GM21737 (cell line): ENCODE measurements around the gene SLC26A8.
"Not testable (repeated sequence)": the region's sequence is repeated elsewhere in the genome, so short reads cannot be mapped to it uniquely, and the experiment has no call there.

Experiments
- ATAC-seq: cut with Tn5 transposase; IDR thresholded peaks from one replicate; pipeline ENCODE4 v1.9.1; 2021; ENCODE audit warnings: mild to moderate bottlenecking, moderate library complexity; ENCODE audit not compliant: unreplicated experiment

SLC26A8 gene

DNA sequence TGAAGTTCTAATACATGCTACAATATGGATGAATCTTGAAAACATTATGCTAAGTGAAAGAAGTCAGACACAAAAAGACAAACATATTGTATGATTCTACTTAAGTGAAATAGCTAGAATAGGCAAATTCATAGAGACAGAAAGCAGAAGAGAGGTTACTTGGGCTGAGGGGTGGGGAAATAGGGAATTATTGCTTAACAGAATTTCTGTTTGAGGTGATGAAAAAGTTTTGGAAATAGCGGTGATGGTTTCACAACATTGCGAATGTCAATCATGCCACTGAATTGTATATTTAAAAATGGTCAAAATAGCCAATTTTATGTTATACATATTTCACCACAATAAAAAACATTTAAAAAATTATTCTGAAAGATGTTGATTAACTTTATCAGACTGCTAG lies 6.1 kb downstream of the SLC26A8 start:
- no peak for ATAC-seq

DNA sequence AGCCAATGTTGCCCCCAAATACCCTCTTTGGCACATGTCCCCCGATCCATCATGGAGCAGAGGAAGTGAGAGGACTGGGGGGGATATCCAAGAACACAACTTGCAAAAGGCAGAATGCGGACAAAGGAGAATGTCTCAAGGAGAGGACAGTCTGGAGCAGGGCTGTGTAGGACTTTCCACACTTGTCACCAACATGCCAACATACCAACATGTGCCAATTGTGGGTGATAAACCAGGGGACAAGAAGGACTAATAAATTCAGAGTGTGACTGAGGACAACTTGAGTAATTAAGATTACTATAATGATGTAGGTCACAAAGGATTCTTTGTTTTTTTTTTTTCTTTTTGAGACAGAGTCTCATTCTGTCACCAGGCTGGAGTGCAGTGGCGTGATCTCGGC lies 8.8 kb downstream of the SLC26A8 start:
- no peak for ATAC-seq

DNA sequence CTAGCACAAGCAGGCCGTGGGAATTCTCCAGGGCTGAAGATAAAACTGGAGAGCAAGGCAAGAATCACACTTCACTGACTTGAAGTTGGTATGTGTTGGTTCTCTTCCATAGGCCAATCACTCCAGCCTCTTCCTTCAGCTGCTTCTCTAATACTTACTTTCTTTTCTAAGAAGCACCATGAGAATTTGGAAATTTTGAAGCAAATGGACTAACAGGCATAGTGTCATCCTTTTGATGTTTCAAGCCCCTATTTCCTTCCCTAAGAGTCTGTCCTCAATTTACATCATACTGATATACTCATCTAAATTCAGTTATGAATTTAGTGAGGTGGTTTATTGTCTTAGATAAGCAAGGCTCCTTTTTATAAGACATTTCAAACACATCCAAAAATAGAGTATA lies 24.0 kb downstream of the SLC26A8 start:
- ATAC-seq, result no peak

DNA sequence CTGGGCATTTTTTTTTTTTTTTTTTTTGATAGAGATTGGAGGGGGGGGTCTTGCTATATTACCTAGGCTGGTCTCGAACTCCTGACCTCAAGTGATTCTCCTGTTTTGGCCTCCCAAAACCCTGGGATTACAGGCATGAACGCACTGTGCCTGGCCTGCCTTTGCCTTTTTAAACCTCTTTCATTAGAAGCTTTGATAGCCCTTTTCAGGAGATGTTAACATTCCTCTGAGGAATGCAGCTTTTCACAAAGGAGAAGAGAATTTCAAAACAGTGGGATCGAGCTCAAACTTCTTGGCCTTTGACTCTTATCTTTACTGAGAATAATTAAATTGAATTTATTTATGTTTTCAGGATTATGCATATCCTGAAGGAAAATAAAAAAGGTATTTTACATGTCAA lies 31.3 kb downstream of the SLC26A8 start:
- ATAC-seq, result no peak

DNA sequence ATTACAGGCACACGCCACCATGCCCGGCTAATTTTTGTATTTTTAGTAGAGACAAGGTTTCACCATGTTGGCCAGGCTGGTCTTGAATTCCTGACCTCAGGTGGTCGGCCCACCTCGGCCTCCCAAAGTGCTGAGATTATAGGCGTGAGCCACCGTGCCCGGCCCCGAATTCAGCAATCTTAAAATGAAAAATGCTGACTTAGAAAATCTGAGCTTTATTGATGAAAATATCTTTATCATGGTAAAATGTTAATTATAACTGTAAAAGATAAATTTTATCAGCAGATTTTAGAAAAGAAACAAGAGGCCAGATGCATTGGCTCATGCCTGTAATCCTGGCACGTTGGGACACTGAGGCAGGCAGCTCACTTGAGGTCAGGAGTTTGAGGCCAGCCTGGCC lies 36.4 kb downstream of the SLC26A8 start:
- not testable (repeated sequence) for ATAC-seq

DNA sequence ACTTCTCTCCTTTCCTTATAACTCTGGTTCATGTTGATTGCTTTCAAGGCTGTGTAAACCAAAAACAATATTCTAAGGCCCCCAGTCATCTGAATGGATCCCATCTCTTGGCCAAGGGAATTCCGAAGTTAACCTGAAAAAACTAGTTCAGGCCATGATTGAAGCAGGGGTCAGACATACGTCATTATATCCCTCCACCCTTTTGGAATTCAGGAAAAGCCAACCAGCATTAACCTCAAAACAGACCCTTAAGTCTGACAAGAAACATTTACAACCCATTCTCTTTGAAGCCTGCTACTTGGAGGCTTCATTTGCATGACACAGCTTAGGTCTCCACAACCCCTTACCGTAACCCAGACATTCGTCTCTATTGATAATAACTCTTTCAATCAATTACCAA lies 39.7 kb downstream of the SLC26A8 start:
- no peak for ATAC-seq

DNA sequence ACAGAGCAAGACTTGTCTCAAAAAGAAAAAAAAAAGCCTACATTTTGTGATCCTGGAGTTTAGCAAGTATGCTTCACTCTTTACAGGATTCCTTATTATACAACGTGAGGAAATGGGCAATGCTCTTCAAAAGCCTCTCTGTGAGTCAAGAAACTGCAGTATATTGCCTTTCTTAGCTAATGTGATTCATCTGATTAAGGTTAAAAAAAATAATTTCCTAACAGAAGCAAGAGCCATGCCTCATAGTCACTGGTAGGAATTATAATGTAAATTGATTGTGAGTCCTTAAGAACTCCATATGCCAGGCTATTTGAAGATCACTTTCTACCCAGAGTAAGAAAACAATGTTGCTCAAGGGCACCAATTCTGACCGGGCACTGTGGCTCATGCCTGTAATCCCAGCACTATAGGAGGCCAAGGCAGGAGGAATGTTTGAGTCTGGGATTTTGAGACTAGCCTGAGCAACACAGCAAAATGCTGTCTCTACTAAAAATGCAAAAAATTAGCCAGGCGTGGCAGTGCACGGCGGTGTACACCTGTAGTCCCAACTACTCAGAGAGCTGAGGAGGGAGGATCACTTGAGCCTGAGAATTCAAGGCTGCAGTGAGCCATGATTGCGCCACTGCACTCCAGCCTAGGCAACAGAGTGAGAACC lies 43.3 kb downstream of the SLC26A8 start:
- no peak for ATAC-seq

DNA sequence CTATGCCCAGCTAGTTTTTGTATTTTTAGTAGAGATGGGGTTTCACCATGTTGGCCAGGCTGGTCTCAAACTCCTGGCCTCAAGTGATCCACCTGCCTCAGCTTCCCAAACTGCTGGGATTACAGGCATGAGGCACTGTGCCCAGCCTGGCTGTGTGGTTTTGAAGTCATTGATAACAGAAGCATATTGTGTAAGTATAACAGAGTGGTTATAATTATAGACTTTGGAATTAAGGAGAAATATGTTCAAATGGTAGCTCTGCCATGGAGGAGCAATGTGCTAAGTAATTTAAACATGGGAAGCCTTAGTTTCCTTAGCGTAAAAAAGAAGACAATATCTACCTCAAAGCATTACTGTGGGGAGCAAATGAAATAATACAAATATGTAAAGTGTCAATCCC lies 44.3 kb downstream of the SLC26A8 start:
- ATAC-seq, result not testable (repeated sequence)

DNA sequence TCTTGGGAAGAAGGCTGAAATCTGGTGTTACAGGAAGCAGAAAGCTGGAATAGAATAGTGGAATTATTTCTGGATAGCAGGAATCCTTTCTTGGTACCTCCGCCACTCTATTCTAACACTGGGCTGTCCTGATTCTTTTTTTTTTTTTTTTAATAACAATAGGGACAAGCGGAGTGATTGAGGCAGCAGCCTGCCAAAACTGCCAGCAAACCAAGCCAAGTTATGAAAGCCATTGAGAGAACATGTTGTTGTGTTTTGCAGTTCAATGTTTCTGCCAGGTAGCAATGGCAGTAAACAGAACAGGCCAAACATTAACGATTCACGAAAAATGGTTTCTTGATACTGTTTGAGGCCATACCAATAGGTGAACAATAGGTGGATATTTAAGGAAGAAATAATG lies 47.1 kb downstream of the SLC26A8 start:
- no peak for ATAC-seq

DNA sequence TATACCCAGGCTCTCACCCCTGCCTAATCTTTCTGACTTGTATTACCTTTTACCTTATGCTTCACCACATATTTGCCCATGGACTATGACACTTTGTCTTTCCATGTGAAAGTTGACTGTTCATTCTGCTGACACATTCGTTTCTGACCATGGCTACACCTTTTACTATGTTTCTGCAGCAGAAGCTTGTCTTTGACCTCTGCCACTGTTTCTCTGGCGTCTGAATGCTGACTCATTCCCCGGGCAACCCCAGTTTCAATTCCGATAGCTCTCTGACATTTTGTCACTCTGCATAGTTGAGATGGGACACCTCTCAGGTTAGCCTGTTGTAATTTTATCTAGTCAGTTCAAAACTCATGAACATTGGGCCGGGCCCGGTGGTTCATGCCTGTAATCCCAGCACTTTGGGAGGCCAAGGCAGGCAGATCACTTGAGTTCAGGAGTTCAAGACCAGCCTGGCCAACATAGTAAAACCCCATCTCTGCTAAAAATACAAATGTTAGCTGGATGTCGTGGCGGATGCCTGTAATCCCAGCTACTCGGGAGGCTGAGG lies 50.7 kb downstream of the SLC26A8 start:
- ATAC-seq, result no peak

DNA sequence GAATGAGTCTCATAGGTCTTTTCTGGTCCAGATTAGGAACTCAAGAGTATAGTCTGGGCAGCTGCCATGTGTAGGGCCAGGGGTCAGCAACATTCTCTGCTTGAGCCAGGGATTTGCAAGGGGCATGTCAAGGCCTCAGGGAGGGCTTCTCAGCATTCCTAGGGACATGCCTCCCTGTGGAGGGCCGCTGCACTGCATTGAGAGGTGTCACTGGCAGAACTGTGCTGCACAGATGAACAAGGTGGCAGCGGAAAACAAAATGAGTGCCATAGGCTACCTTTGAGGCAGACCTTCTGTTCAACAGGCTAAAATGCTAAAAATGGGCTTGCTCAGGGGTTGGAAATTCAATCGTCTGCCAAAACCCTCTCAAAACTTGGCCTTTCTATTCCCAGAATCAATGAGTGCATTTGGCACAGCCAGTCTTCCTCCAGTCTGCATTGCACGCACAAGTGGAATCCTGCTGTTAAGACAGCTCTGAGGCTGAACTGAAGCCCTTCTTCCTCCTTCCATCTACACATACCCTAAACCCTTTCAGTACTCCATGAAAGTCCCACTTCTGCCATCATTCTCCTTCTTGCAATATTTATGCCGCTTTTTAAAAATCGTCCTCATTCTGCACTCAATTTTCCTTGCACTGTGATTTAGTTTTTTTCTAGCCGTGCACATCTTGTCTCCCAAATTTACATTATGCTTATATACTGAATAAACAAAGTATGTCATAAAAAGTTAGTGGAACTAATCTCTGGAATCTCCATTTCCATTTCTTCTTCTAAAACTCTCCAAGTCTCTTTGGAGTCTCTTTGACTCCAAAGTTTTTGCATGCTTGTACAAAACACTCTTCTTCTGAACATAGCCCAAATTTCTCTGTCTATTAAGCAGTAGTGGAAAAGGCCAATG lies 51.7 kb downstream of the SLC26A8 start:
- ATAC-seq, result no peak

DNA sequence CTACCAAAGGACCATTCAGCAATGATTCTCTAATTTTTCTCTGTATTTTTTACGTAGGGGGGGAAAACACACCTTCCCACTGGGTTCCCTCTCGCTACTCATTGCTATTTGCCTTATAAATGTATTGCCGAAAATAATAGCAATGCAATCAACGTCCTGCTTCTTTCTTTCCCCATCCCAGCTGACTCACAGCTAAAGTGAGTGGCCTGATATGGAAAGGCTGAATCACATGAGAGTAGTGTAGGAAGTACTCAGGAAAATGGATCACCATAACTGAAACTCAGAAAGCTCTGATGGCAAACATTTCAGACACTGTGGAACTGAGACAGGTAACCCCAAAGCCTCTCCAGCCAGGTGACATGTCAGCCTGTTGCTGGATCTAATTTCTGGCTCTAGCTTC lies 54.3 kb downstream of the SLC26A8 start:
- no peak for ATAC-seq

DNA sequence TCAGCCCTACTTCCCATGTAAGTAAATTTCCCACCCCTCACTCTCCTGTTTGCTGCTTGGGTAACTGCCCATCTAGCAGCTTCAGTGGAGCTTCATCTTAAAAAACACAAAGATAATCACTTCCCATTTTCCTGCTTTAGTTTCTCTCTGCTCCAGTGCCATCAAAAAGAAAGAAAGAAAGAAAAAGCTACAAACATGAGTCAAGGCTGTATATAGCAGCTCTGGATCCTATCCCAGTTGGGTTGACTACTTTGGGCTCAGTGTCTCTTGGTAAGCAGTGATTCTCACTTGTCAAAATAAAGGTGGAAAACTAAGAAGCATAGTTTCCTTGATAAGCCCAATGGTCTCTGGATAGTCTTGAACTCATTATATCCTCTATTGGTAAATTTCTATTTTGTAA lies 54.8 kb downstream of the SLC26A8 start:
- no peak for ATAC-seq

DNA sequence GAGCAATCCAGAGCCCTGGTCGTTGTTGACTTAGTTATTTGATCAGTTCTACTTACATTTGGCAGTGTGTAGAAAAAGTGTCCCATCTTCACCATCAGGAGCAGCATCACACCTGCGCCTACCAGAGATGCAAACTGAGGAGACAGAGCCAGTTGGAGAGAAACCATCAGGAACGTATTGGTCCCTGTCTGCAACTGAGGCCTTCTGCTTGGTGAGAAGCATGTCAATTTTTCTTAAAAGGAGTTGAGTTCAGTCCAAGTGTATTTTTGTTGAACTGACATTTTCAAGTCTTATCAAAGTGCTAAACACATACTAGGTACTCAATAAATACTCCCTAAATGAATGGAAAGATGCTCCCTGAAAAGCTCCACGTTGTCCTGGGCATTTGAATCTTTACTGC lies 55.6 kb downstream of the SLC26A8 start:
- ATAC-seq, result no peak

DNA sequence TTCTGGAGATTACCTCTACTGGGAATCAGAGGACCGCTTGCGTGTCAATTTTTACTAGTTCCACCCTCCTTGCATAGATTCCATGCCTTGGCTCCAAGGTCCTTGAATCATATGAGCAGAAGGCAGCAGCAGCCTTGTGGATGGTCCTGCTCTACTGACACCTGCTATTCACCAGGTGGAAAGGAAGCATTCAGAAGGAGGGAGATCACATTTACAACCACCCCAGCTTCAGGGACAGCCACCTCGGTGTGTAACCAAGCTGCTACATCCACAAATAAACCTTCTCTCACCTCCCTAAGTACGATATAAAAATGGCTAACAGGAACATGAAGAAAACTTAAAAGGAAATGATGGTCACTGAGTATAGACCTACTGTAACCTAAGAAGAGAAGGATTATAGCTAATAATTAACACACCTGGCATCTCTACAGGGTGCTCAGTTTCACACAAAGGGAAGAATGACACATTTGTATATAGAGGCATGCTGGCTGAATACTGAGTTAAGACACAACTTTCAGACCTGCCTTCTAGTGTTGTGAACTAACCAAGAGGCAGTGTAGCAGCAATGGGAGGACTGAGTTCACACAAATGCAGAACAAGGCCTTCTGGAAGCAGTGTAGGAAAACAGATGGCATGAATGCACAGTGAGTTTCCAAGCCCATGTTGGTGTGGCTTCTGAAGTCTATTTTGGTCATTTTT lies 57.2 kb downstream of the SLC26A8 start:
- no peak for ATAC-seq

DNA sequence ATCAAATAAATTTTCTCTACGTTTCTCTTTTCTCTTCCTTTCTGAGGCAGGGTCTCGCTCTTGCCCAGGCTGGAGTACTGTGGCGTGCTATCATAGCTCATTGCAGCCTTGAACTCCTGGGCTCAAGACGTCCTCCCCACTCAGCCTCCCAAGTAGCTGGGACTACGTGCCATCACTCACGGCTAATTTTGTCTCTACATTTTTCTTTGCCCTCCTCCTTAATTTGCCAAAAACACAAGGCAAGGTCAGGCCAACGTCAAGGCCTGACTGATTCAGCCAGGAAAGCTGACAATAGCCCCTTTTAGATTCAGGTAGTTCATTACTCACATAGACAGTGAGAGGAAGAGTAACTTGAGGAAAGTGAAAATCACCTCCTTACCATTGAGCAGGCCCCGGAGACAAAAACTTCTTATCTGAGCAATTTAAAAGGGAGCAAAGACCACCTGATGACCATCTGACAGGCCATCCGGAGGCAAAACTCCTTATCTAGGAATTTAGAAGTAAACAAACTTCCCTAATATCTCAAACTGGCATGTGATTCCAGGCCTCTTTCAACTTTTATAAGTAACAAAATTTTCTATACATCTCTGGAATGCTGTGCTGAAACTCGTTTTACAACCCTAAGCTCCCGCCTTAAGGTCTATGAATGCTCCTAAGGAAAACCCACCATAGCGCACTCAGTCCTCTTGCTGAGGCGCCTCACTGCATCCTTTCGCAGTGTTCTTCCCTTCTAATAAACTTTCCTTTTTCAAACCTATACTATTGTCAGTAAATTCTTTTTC lies 61.5 kb downstream of the SLC26A8 start:
- ATAC-seq, result no peak

DNA sequence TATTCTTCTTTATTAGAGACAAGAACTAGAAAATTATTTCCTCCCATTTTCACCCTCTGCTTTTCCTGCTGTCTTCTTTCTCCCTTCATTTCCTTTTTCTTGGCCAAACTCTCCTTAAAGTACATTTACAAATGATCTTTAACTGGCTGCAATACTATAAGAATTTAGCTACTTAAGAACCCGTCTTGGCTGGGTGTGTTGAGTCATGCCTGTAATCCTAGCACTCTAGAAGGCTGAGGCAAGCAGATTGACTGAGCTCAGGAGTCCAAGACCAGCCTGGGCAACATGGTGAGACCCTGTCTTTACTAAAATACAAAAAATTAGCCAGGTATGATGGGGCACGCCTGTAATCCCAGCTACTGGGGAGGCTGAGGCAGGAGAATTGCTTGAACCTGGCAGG lies 64.3 kb downstream of the SLC26A8 start:
- ATAC-seq, result no peak

DNA sequence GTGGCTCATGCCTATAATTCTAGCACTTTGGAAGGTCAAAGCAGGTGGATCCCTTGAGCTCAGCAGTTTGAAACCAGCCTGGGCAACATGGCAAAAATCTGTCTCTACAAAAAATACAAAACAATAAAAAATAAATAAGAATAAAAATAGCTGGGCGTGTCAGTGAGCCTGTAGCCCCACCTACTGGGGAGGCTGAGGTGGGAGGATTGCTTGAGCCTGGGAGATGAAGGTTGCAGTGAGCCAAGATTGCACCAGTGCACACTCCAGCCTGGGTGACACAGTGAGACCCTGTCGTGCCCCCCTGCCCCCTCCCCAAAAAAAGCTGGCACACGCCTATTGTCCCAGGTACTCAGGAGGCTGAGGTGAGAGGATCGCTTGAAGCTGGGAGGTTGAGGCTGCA lies 68.5 kb downstream of the SLC26A8 start:
- ATAC-seq, result no peak

DNA sequence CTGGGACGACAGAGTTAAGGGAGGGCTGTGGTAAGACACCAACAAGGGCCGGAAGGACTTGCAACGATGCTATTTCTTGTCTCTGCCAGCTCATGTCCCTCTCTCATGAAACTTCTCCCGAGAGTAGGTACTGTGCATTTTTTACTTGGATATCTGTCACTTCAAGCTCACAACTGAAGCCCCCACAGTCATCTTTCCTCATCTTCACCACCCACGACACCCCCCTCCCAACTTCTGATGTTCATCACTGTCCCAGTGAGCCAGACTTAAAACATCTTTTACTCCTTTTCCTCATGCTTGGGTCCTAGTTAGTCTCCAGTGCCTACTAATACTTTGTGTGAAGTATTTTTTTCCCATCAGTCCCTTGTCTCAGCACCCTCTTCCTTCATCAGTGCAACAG lies 68.9 kb downstream of the SLC26A8 start:
- no peak for ATAC-seq

DNA sequence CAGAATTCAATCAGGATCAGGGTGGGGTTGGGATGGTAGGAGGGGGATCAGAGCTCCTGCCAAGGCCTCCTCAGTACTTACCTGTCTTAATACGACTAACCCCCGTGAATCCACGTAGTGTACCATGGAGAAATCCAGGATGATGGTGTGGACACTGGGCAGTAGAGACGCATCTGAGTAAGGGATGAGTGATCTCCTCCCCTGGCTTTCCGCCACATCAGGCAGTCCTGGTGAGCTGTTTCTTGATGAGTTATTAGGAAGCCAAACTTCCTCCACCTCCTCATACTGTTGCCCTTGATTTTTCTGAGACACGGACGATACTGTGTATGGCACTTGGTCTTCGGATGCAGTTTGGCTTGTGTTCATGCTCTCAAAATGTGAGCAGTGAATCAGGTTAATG lies 69.4 kb downstream of the SLC26A8 start:
- ATAC-seq, result no peak

DNA sequence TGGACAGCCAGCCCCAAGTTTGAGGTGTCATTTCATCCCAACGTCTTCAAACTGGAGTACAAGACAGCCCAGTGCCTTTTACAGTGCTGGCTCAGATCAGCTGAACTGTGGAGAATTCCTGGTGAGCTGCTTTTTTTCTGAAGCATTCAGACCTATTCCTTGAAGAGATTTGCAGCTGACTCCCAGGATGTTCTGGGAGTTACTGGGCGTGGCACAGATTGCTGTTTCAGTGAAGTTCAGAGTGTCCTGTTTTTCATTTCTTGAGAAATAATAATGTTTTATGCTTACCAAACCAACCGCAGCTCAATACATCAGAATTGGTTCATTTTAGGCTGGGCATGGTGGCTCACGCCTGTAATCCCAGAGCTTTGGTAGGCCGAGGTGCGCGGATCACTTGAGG lies 70.1 kb downstream of the SLC26A8 start:
- ATAC-seq, result no peak
